ENCODE results near the gene BANK1. TPM values are rescaled to one million over a fixed set of nuclear protein-coding genes. Genes with fewer than 3 reads are reported as not detected.

The BANK1 gene
- total RNA-seq, 2 donors from 2014 or later, result 0.53 to 0.57 TPM

GRCh38 chr4:102047616-102048015 lies 257.1 kb downstream of the BANK1 start:
- H3K9me3 Mint-ChIP-seq, result peaks cover 1% of the 10 kb centered on the region
- Histone ChIP-seq H3K4me3 (ENCODE audit: low read length) (no peak overlapping the region), H3K27ac (ENCODE audit: low read depth, low read length) (no peak overlapping the region), H3K27me3 (ENCODE audit: control insufficient read depth, insufficient read depth, low read length, poor library complexity, severe bottlenecking) (no peaks in the 10 kb centered on the region), H3K9me3 (ENCODE audit: control insufficient read depth, low read length) (no peaks in the 10 kb centered on the region), H3K36me3 (ENCODE audit: control insufficient read depth, insufficient read depth, low read length) (no peaks in the 10 kb centered on the region), H3K9ac (ENCODE audit: extremely low read depth, low read length, poor library complexity, severe bottlenecking) (no peak overlapping the region), H3K4me1 (ENCODE audit: control insufficient read depth, insufficient read depth, low read length) (no peaks in the 10 kb centered on the region)
- WGBS, 2 experiments (ENCODE audit: insufficient coverage in 1 of 2, insufficient read length in 1 of 2), result 58% methylated on average over 1 of the region's 2 CpGs; no CpG with 5 or more reads in 1 of the 2 experiments
- H3K4me3 Mint-ChIP-seq, result no peak overlapping the region
- no peak for TF ChIP-seq CTCF (conservative IDR thresholded peaks at IDR 0.05)
- no peak for DNase-seq
- no peaks in the 10 kb centered on the region for H3K36me3 Mint-ChIP-seq (ENCODE audit: low read depth)
- H3K27me3 Mint-ChIP-seq (ENCODE audit: insufficient read depth), result no peaks in the 10 kb centered on the region
- H3K27ac Mint-ChIP-seq, result no peak overlapping the region
- H3K4me1 Mint-ChIP-seq, result peaks cover 3% of the 10 kb centered on the region

GRCh38 chr4:102055805-102056204 lies 265.3 kb downstream of the BANK1 start:
- H3K27me3 Mint-ChIP-seq (ENCODE audit: insufficient read depth), result no peaks in the 10 kb centered on the region
- H3K4me3 Mint-ChIP-seq, result no peak overlapping the region
- H3K4me1 ChIP-seq (ENCODE audit: control insufficient read depth, insufficient read depth, low read length), result no peaks in the 10 kb centered on the region
- H3K27me3 ChIP-seq (ENCODE audit: control insufficient read depth, insufficient read depth, low read length, poor library complexity, severe bottlenecking), result no peaks in the 10 kb centered on the region
- H3K9ac ChIP-seq (ENCODE audit: extremely low read depth, low read length, poor library complexity, severe bottlenecking), result no peak overlapping the region
- H3K9me3 Mint-ChIP-seq, result no peaks in the 10 kb centered on the region
- no peaks in the 10 kb centered on the region for H3K36me3 ChIP-seq (ENCODE audit: control insufficient read depth, insufficient read depth, low read length)
- DNase-seq, result no peak
- no peak overlapping the region for H3K27ac ChIP-seq (ENCODE audit: low read depth, low read length)
- no peaks in the 10 kb centered on the region for H3K36me3 Mint-ChIP-seq (ENCODE audit: low read depth)
- H3K4me3 ChIP-seq (ENCODE audit: low read length), result no peak overlapping the region
- no peaks in the 10 kb centered on the region for H3K9me3 ChIP-seq (ENCODE audit: control insufficient read depth, low read length)
- no peak overlapping the region for H3K27ac Mint-ChIP-seq
- H3K4me1 Mint-ChIP-seq, result no peaks in the 10 kb centered on the region
- TF ChIP-seq CTCF (conservative IDR thresholded peaks at IDR 0.05), result peak; percentile 65

GRCh38 chr4:102057122-102057521 lies 266.6 kb downstream of the BANK1 start:
- no peaks in the 10 kb centered on the region for H3K9me3 Mint-ChIP-seq
- no peaks in the 10 kb centered on the region for H3K36me3 Mint-ChIP-seq (ENCODE audit: low read depth)
- 75 to 91% methylated on average over 3 to 4 of the region's 4 CpGs for WGBS, 2 experiments (ENCODE audit: insufficient coverage in 1 of 2, insufficient read length in 1 of 2)
- H3K27ac Mint-ChIP-seq, result no peak overlapping the region
- no peak overlapping the region for H3K9ac ChIP-seq (ENCODE audit: extremely low read depth, low read length, poor library complexity, severe bottlenecking)
- H3K27me3 Mint-ChIP-seq (ENCODE audit: insufficient read depth), result no peaks in the 10 kb centered on the region
- H3K4me1 Mint-ChIP-seq, result no peaks in the 10 kb centered on the region
- no peak overlapping the region for H3K4me3 Mint-ChIP-seq
- no peaks in the 10 kb centered on the region for H3K4me1 ChIP-seq (ENCODE audit: control insufficient read depth, insufficient read depth, low read length)
- DNase-seq, result no peak
- no peak overlapping the region for H3K4me3 ChIP-seq (ENCODE audit: low read length)
- H3K9me3 ChIP-seq (ENCODE audit: control insufficient read depth, low read length), result no peaks in the 10 kb centered on the region
- H3K36me3 ChIP-seq (ENCODE audit: control insufficient read depth, insufficient read depth, low read length), result no peaks in the 10 kb centered on the region
- H3K27ac ChIP-seq (ENCODE audit: low read depth, low read length), result no peak overlapping the region
- TF ChIP-seq CTCF (conservative IDR thresholded peaks at IDR 0.05), result no peak
- no peaks in the 10 kb centered on the region for H3K27me3 ChIP-seq (ENCODE audit: control insufficient read depth, insufficient read depth, low read length, poor library complexity, severe bottlenecking)

Data from endodermal cell (in vitro differentiated cells).